Measurements from ENCODE around the gene ABLIM1.

The ABLIM1 gene

DNA sequence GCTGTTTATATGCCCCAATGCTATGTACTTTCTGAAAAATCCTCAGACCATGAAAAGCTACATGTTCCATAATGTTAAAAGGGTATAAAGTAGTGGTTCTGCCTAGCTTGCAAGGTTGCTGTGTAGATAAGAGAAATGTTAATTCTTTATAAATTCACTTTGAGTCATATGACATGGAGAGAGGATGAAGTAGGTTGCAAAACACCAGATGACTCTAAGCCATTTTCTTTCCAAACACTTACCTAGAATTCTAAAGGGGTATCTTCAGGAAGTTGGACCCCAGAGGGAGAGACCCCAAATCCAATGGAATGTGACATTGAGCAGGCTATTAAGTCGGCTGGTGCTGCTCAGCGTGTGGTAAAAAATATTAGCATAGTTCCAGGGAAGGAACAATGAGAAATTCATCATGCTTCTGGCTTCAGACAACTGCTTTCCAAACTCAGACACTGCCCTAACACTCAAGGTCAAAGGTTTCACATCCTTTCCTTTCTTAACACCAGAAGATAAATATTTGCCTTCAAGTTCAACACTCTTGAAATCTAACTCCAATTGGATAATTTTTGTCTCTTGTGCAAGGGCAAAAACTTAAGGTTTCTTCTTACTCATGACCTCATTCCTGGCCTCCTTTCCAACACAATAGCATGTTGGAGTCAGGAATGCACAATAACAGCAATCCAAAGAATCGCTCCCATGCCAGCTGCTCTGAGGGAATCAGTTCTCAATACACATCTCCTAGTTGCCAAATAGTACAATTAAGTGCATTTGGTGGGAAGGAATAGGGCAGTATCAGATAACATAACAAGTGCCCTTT lies 153.1 kb downstream of the ABLIM1 start:
- H3K27ac ChIP-seq (ENCODE audit: poor library complexity, severe bottlenecking): peak overlapping the region; percentile 66
- DNase-seq (ENCODE audit: low spot score) (no peak), ATAC-seq (ENCODE audit: low read depth) (peak; percentile 90)
- TF ChIP-seq, protein P1, sequence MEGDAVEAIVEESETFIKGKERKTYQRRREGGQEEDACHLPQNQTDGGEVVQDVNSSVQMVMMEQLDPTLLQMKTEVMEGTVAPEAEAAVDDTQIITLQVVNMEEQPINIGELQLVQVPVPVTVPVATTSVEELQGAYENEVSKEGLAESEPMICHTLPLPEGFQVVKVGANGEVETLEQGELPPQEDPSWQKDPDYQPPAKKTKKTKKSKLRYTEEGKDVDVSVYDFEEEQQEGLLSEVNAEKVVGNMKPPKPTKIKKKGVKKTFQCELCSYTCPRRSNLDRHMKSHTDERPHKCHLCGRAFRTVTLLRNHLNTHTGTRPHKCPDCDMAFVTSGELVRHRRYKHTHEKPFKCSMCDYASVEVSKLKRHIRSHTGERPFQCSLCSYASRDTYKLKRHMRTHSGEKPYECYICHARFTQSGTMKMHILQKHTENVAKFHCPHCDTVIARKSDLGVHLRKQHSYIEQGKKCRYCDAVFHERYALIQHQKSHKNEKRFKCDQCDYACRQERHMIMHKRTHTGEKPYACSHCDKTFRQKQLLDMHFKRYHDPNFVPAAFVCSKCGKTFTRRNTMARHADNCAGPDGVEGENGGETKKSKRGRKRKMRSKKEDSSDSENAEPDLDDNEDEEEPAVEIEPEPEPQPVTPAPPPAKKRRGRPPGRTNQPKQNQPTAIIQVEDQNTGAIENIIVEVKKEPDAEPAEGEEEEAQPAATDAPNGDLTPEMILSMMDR (IDR thresholded peaks at IDR 0.05; ENCODE audit: poor library complexity, severe bottlenecking): no peak
- no peaks in the 10 kb centered on the region for H3K27me3 ChIP-seq (ENCODE audit: insufficient read depth, poor library complexity, severe bottlenecking)
- H3K36me3 ChIP-seq (ENCODE audit: low read depth): no peaks in the 10 kb centered on the region
- H3K4me3 ChIP-seq (ENCODE audit: severe bottlenecking): no peak overlapping the region
- H3K9me3 ChIP-seq (ENCODE audit: severe bottlenecking): no peaks in the 10 kb centered on the region
- peaks cover 31% of the 10 kb centered on the region for H3K4me1 ChIP-seq (ENCODE audit: insufficient read depth, poor library complexity, severe bottlenecking)

DNA sequence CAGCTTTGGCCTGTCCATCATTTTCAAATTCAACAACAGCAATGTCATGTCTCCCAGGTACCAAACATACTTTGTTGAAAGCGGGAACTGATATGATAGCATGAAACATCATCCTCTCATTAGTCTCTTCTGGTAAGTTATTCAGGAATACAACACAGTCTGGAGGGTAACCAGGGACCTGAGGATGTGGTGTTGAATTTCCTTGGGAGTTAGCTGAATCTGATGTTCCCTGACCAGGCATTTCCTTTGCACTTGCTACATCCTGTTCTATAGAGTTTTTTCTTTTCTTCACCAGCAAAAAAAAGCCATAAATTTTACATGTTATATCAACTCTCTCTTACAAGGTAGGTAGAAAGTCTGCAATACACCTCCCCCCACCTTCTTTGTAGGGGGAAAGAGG lies 156.0 kb downstream of the ABLIM1 start:
- Histone ChIP-seq H3K36me3 (ENCODE audit: low read depth) (no peaks in the 10 kb centered on the region), H3K27me3 (ENCODE audit: insufficient read depth, poor library complexity, severe bottlenecking) (no peaks in the 10 kb centered on the region), H3K4me1 (ENCODE audit: insufficient read depth, poor library complexity, severe bottlenecking) (peaks cover 31% of the 10 kb centered on the region), H3K27ac (ENCODE audit: poor library complexity, severe bottlenecking) (no peak overlapping the region), H3K9me3 (ENCODE audit: severe bottlenecking) (no peaks in the 10 kb centered on the region), H3K4me3 (ENCODE audit: severe bottlenecking) (no peak overlapping the region)
- no peak for DNase-seq (ENCODE audit: low spot score)
- no peak for ATAC-seq (ENCODE audit: low read depth)
- TF ChIP-seq, protein P1 (IDR thresholded peaks at IDR 0.05; ENCODE audit: poor library complexity, severe bottlenecking): no peak

- Histone ChIP-seq H3K4me3 (ENCODE audit: severe bottlenecking) (no peak overlapping the region), H3K36me3 (ENCODE audit: low read depth) (no peaks in the 10 kb centered on the region), H3K27ac (ENCODE audit: poor library complexity, severe bottlenecking) (no peak overlapping the region), H3K4me1 (ENCODE audit: insufficient read depth, poor library complexity, severe bottlenecking) (peaks cover 28% of the 10 kb centered on the region), H3K9me3 (ENCODE audit: severe bottlenecking) (no peaks in the 10 kb centered on the region), H3K27me3 (ENCODE audit: insufficient read depth, poor library complexity, severe bottlenecking) (no peaks in the 10 kb centered on the region)
- DNase-seq (ENCODE audit: low spot score): no peak
- TF ChIP-seq, protein P1 (IDR thresholded peaks at IDR 0.05; ENCODE audit: poor library complexity, severe bottlenecking): no peak
- ATAC-seq (ENCODE audit: low read depth): no peak
Measured at GRCh38 chr10:114501650-114502049, 156.4 kb downstream of the ABLIM1 start.

- H3K4me1 ChIP-seq (ENCODE audit: insufficient read depth, poor library complexity, severe bottlenecking): peaks cover 19% of the 10 kb centered on the region
- no peaks in the 10 kb centered on the region for H3K9me3 ChIP-seq (ENCODE audit: severe bottlenecking)
- H3K27ac ChIP-seq (ENCODE audit: poor library complexity, severe bottlenecking): peak overlapping the region; percentile 74
- H3K27me3 ChIP-seq (ENCODE audit: insufficient read depth, poor library complexity, severe bottlenecking): no peaks in the 10 kb centered on the region
- DNase-seq (ENCODE audit: low spot score) (no peak), ATAC-seq (ENCODE audit: low read depth) (no peak)
- H3K4me3 ChIP-seq (ENCODE audit: severe bottlenecking): no peak overlapping the region
- TF ChIP-seq, protein P1 (IDR thresholded peaks at IDR 0.05; ENCODE audit: poor library complexity, severe bottlenecking): no peak
- H3K36me3 ChIP-seq (ENCODE audit: low read depth): no peaks in the 10 kb centered on the region
Measured at GRCh38 chr10:114500643-114501042, 157.4 kb downstream of the ABLIM1 start.

- peak; percentile 76 for DNase-seq (ENCODE audit: low spot score)
Measured at GRCh38 chr10:114499630-114500190, 158.4 kb downstream of the ABLIM1 start.

More at GRCh38 chr10:114499630-114500190, 158.4 kb downstream of the ABLIM1 start:
- no peak overlapping the region for H3K4me3 ChIP-seq (ENCODE audit: severe bottlenecking)
- no peaks in the 10 kb centered on the region for H3K9me3 ChIP-seq (ENCODE audit: severe bottlenecking)
- peak; percentile 96 for ATAC-seq (ENCODE audit: low read depth)
- H3K27me3 ChIP-seq (ENCODE audit: insufficient read depth, poor library complexity, severe bottlenecking): no peaks in the 10 kb centered on the region
- 0 out of 2 replicates have a peak, but pooled peaks cover 3% of the 10 kb centered on the region for H3K36me3 ChIP-seq (ENCODE audit: low read depth)
- peaks cover 12% of the 10 kb centered on the region for H3K4me1 ChIP-seq (ENCODE audit: insufficient read depth, poor library complexity, severe bottlenecking)
- TF ChIP-seq, protein P1 (IDR thresholded peaks at IDR 0.05; ENCODE audit: poor library complexity, severe bottlenecking): no peak
- peak overlapping the region; percentile 74 for H3K27ac ChIP-seq (ENCODE audit: poor library complexity, severe bottlenecking)

All from RWPE2 (cell line).